CD4-positive, alpha-beta T cell (primary cell): Measurements from ENCODE around the gene PAQR8. TPM values are rescaled to one million over a fixed set of nuclear protein-coding genes. Genes with fewer than 3 reads are reported as not detected.

Experiments used
- ATAC-seq: fragments of 200-7000 bp; cut with Tn5 transposase; one replicate; pipeline ENCODE4 v1.10.0; 2022; ENCODE audit warnings: mild to moderate bottlenecking; ENCODE audit not compliant: poor library complexity
- CTCF ChIA-PET: fragments of 350-600 bp; sonication (Branson Sonifier 250); formaldehyde crosslinking; loops from one replicate; lab custom pipeline; 2021; ENCODE audit warnings: antibody characterized with exemption, inconsistent platforms; lab: Charles Lee
- POLR2A ChIA-PET: fragments of 350-600 bp; sonication (Branson Sonifier 250); formaldehyde crosslinking; loops from one replicate; lab custom pipeline; 2021; ENCODE audit warnings: antibody characterized with exemption, inconsistent platforms; lab: Charles Lee
- DNase-seq, 14 experiments: peaks; one replicate each; pipeline ENCODE4 v3.0.0-alpha.2; 2013 to 2020; ENCODE audit warnings: mixed read lengths in 2 of 14
- H3K27ac ChIP-seq, 2 donors: one replicate each; pipeline versions ENCODE4 v1.5.1 to v1.7.0; 2013; ENCODE audit warnings: low read length in 2 of 2, low read depth in 1 of 2, mild to moderate bottlenecking in 1 of 2
- H3K27me3 ChIP-seq, 2 experiments: 1 replicate in 1 of 2; 2 replicates in 1 of 2; pipeline versions ENCODE4 v1.6.1 to v1.7.0; 2013; ENCODE audit warnings: low read length in 2 of 2, control low read depth in 1 of 2, mild to moderate bottlenecking in 1 of 2, moderate library complexity in 1 of 2; ENCODE audit not compliant: insufficient read depth in 2 of 2, control insufficient read depth in 1 of 2
- H3K36me3 ChIP-seq: one replicate; pipeline ENCODE4 v1.6.1; 2013; ENCODE audit warnings: low read length, control low read depth; ENCODE audit not compliant: insufficient read depth
- H3K4me1 ChIP-seq: one replicate; pipeline ENCODE4 v1.6.1; 2013; ENCODE audit warnings: low read length, control low read depth; ENCODE audit not compliant: insufficient read depth
- H3K4me3 ChIP-seq: one replicate; pipeline ENCODE4 v1.5.1; 2013; ENCODE audit warnings: mild to moderate bottlenecking, low read length, moderate library complexity
- H3K9me3 ChIP-seq, 2 experiments: 1 replicate in 1 of 2; 2 replicates in 1 of 2; pipeline versions ENCODE4 v1.6.1 to v1.7.0; 2013; ENCODE audit warnings: low read length in 2 of 2, mild to moderate bottlenecking in 2 of 2, control low read depth in 1 of 2, moderate library complexity in 1 of 2; ENCODE audit not compliant: control insufficient read depth in 1 of 2, insufficient read depth in 1 of 2
- H3K27ac Mint-ChIP-seq: one replicate; pipeline ENCODE4 v1.8.0; 2020; ENCODE audit warnings: mixed read lengths
- H3K27me3 Mint-ChIP-seq: one replicate; pipeline ENCODE4 v1.8.0; 2021; ENCODE audit warnings: mixed read lengths
- H3K36me3 Mint-ChIP-seq: one replicate; pipeline ENCODE4 v1.8.0; 2021; ENCODE audit warnings: low read depth, mixed read lengths
- H3K4me1 Mint-ChIP-seq: one replicate; pipeline ENCODE4 v1.8.0; 2021; ENCODE audit warnings: low read depth, mixed read lengths
- H3K4me3 Mint-ChIP-seq: one replicate; pipeline ENCODE4 v1.8.0; 2020; ENCODE audit warnings: mild to moderate bottlenecking, mixed read lengths
- H3K9me3 Mint-ChIP-seq: one replicate; pipeline ENCODE4 v1.8.0; 2020; ENCODE audit warnings: mixed read lengths
- intact Hi-C, 2 experiments: fragments of 100-400 bp; cut with DNase I in 1 of 2; cut with micrococcal nuclease in 1 of 2; formaldehyde crosslinking; loops; one replicate each; pipeline versions ENCODE4 v1.15.1 to v1.9.0; 2023 to 2025; cut with DNase I, micrococcal nuclease
- total RNA-seq, 174 experiments: library from RNA in 2 of 174; stranded (reverse) in 2 of 174; gene quantifications; one replicate each; pipeline ENCODE4 v1.2.3 and lab custom pipeline; 2021 to 2026
- TF ChIP-seq, protein P1 (sequence below): fragments of 200-600 bp; IDR thresholded peaks from one replicate; pipeline ENCODE4 v1.8.0; 2022; ENCODE audit warnings: antibody characterized with exemption, mild to moderate bottlenecking

PAQR8 gene
- total RNA-seq, 2 experiments from 2014 or later, result 1.8 to 1.9 TPM

DNA sequence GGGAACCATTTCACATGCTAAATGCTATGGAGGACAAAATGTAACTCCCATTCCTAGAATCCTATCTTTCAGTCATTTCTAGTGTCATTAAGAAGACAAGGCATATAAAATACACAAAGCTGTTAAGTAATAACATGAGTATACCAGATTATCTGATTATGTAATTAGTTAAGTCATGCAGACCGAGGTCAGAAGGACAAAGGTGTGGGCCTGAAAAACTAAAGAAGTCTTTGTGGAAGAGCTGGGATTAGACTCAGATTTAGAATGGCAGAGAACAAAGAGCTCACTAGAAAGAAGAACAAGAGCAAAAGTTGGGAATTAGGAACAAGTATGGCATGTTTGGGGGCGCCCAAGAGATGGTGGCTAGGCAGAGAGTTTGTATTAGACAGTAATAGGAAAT is 95.1 kb downstream of the PAQR8 start:
- POLR2A ChIA-PET, result no interaction called here
- Histone ChIP-seq H3K4me3 (no peak overlapping the region), H3K9me3 (no peaks in the 10 kb centered on the region), H3K4me1 (no peaks in the 10 kb centered on the region), H3K36me3 (no peaks in the 10 kb centered on the region), H3K27me3 (no peaks in the 10 kb centered on the region), H3K27ac (no peak overlapping the region)
- no peak overlapping the region for H3K4me3 Mint-ChIP-seq
- H3K27me3 Mint-ChIP-seq, result no peaks in the 10 kb centered on the region
- no peak overlapping the region for H3K27ac Mint-ChIP-seq
- peaks cover 7% of the 10 kb centered on the region for H3K36me3 Mint-ChIP-seq
- intact Hi-C loops, result no loop called here
- DNase-seq, result no peak
- H3K4me1 Mint-ChIP-seq, result no peaks in the 10 kb centered on the region
- CTCF ChIA-PET, result no interaction called here
- TF ChIP-seq, protein P1, sequence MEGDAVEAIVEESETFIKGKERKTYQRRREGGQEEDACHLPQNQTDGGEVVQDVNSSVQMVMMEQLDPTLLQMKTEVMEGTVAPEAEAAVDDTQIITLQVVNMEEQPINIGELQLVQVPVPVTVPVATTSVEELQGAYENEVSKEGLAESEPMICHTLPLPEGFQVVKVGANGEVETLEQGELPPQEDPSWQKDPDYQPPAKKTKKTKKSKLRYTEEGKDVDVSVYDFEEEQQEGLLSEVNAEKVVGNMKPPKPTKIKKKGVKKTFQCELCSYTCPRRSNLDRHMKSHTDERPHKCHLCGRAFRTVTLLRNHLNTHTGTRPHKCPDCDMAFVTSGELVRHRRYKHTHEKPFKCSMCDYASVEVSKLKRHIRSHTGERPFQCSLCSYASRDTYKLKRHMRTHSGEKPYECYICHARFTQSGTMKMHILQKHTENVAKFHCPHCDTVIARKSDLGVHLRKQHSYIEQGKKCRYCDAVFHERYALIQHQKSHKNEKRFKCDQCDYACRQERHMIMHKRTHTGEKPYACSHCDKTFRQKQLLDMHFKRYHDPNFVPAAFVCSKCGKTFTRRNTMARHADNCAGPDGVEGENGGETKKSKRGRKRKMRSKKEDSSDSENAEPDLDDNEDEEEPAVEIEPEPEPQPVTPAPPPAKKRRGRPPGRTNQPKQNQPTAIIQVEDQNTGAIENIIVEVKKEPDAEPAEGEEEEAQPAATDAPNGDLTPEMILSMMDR, result no peak
- ATAC-seq, result no peak
- H3K9me3 Mint-ChIP-seq, result peaks cover 3% of the 10 kb centered on the region

Other genes starting within 250 kb of the PAQR8 start
- under 1 TPM in 1 of 2 experiments, not detected in 1; 0.14 TPM for gene IL17A, start 175.8 kb upstream of the PAQR8 start, total RNA-seq
- not detected for gene IL17F, start 117.7 kb upstream of the PAQR8 start, total RNA-seq
- 10 to 100 TPM in 1 of 2 experiments, 1 to 10 TPM in 1; 9.3 to 10.1 TPM for gene MCM3, start 77.4 kb upstream of the PAQR8 start, total RNA-seq
- gene EFHC1, start 58.2 kb downstream of the PAQR8 start, total RNA-seq, result 1 to 10 TPM; 3.4 to 4.8 TPM
- 1 to 10 TPM; 7.1 to 7.6 TPM for gene TRAM2, start 214.9 kb downstream of the PAQR8 start, total RNA-seq